SK-N-SH treated with all-trans-retinoic acid at 6 μM for 48 hours (cell line): Measurements from ENCODE around the gene TAF3.

ENCODE experiments used
- ARNTL ChIP-seq: fragments of 450-650 bp; formaldehyde crosslinking; IDR thresholded peaks from 2 replicates; pipeline ENCODE4 v1.5.0; 2020; ENCODE audit warnings: low read depth, mild to moderate bottlenecking, moderate library complexity, borderline replicate concordance
- BACH2 ChIP-seq: fragments of 250-450 bp; sonication (Bioruptor Pico); IDR thresholded peaks from 2 replicates; pipeline ENCODE4 v1.9.0; 2021; ENCODE audit warnings: mild to moderate bottlenecking, borderline replicate concordance
- CSDC2 ChIP-seq: fragments of 250-450 bp; sonication (Bioruptor Pico); IDR thresholded peaks from 2 replicates; pipeline ENCODE4 v1.5.0; 2020; ENCODE audit warnings: mild to moderate bottlenecking, moderate library complexity
- GLIS3 ChIP-seq: fragments of 250-450 bp; sonication (Bioruptor Pico); IDR thresholded peaks from 2 replicates; pipeline ENCODE4 v1.5.0; 2020; ENCODE audit warnings: mild to moderate bottlenecking, moderate library complexity
- ISL1 ChIP-seq: fragments of 250-450 bp; sonication (Bioruptor Pico); IDR thresholded peaks from 2 replicates; pipeline ENCODE4 v2.1.2; 2022; ENCODE audit warnings: mild to moderate bottlenecking, moderate library complexity
- PPARA ChIP-seq: fragments of 250-450 bp; sonication (Bioruptor Pico); IDR thresholded peaks from 2 replicates; pipeline ENCODE4 v1.5.0; 2020; ENCODE audit warnings: mild to moderate bottlenecking, borderline replicate concordance
- RARB ChIP-seq: fragments of 250-450 bp; sonication (Bioruptor Pico); IDR thresholded peaks from 2 replicates; pipeline ENCODE4 v1.8.0; 2021; ENCODE audit warnings: mild to moderate bottlenecking, moderate library complexity
- TCF4 ChIP-seq: fragments of 250-450 bp; sonication (Bioruptor Pico); IDR thresholded peaks from 2 replicates; pipeline ENCODE4 v1.8.0; 2021; ENCODE audit warnings: mild to moderate bottlenecking, moderate library complexity, borderline replicate concordance
- TOX ChIP-seq: fragments of 250-450 bp; sonication (Bioruptor Pico); IDR thresholded peaks from 2 replicates; pipeline ENCODE4 v1.8.0; 2021; ENCODE audit warnings: mild to moderate bottlenecking, moderate library complexity, borderline replicate concordance
- ZC3H10 ChIP-seq: fragments of 250-450 bp; sonication (Bioruptor Pico); IDR thresholded peaks from 2 replicates; pipeline ENCODE4 v1.5.1; 2021; ENCODE audit warnings: mild to moderate bottlenecking, moderate library complexity
- ZFP3 ChIP-seq: fragments of 250-450 bp; sonication (Bioruptor Pico); IDR thresholded peaks from 2 replicates; pipeline ENCODE4 v1.5.0; 2020; ENCODE audit warnings: mild to moderate bottlenecking, moderate library complexity
- ZNF70 ChIP-seq: fragments of 450-650 bp; formaldehyde crosslinking; IDR thresholded peaks from 2 replicates; pipeline ENCODE4 v1.5.0; 2020; ENCODE audit warnings: mild to moderate bottlenecking, moderate library complexity
- ZNF8 ChIP-seq: fragments of 450-650 bp; formaldehyde crosslinking; IDR thresholded peaks from 2 replicates; pipeline ENCODE4 v1.5.0; 2020; ENCODE audit warnings: mild to moderate bottlenecking, moderate library complexity
- TF ChIP-seq, protein P1 (sequence below): fragments of 250-450 bp; sonication (Bioruptor Pico); IDR thresholded peaks from 2 replicates; pipeline ENCODE4 v1.5.1; 2020; ENCODE audit warnings: low read depth, mild to moderate bottlenecking, moderate library complexity

DNA sequence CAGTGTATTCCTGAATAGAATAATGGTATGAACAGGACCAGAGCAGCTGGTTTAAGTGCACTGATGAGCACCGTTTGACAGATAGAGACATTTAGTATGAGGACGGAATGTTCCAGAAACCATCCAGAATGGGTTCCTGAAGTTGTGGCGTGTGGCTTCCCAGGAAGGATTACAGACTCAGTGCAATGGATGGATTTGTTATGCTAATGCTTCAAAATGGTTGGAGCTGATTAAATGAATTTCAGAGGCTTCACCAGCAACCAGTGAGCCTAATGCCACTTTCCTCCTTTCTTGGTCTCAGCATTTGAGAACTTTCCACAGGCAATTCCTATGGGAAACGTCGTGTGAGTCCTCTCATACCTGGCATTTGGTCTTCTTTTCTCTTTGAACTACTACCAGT, 246.1 kb downstream of the TAF3 start:
- TF ChIP-seq, protein P1, sequence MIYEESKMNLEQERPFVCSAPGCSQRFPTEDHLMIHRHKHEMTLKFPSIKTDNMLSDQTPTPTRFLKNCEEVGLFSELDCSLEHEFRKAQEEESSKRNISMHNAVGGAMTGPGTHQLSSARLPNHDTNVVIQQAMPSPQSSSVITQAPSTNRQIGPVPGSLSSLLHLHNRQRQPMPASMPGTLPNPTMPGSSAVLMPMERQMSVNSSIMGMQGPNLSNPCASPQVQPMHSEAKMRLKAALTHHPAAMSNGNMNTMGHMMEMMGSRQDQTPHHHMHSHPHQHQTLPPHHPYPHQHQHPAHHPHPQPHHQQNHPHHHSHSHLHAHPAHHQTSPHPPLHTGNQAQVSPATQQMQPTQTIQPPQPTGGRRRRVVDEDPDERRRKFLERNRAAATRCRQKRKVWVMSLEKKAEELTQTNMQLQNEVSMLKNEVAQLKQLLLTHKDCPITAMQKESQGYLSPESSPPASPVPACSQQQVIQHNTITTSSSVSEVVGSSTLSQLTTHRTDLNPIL, result no peak
- no peak for TF ChIP-seq GLIS3
- TF ChIP-seq RARB (CRISPR knock-in tag), result no peak
- TF ChIP-seq ZFP3, result no peak
- no peak for TF ChIP-seq ZC3H10 (CRISPR knock-in tag)
- no peak for TF ChIP-seq BACH2
- TF ChIP-seq TOX (CRISPR knock-in tag), result no peak
- TF ChIP-seq TCF4 (CRISPR knock-in tag), result no peak
- TF ChIP-seq CSDC2 (CRISPR knock-in tag), result no peak
- TF ChIP-seq ARNTL, result no peak
- no peak for TF ChIP-seq ISL1 (CRISPR knock-in tag)
- no peak for TF ChIP-seq ZNF8 (CRISPR knock-in tag)
- TF ChIP-seq PPARA, result no peak
- TF ChIP-seq ZNF70 (CRISPR knock-in tag), result no peak
